Stimulated activated CD8-positive, alpha-beta memory T cell treated with anti-CD3 and anti-CD28 coated beads, Interleukin-15, amount 100 ng/mL, for 24 hours (primary cell): ENCODE measurements around the gene KCNG2.
"Not testable (repeated sequence)": the region's sequence is repeated elsewhere in the genome, so short reads cannot be mapped to it uniquely, and the experiment has no call there.

Source experiments
- DNase-seq: peaks from one replicate; pipeline ENCODE4 v3.0.0-alpha.2; 2020; ENCODE audit warnings: low read depth

KCNG2 gene

DNA sequence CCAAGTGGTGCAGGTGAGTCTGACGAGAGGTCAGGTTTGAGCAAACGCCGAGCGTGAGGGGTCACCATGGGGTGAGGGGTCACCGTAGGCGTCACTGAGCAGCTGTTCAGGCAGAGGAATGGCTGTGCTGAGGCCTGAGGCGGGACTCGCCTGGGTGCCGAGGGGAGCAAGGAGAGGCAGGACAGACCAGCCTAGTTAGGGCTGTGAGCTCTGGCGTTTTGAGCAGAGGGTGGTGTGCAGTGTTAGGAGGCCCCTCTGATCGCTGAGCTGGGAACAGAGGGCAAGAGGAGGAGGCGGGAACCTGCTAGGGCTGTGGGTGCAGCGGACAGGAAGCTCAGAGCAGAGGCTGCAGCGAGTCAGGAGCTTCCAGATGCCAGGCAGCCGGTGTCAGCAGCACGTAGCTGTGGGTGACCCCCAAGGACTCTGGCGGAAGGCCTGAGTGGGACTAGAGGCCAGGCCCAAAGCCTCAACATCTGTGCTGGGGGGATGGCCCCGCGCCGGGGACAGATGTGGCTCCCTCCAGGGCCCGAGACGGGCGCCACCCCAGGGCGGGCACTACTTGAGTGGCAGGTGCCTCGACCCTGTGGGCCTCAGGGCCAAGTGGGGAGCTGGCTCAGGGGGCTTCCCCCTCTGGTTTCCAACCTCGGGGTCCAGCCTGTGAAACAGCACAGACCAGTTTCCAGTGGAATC lies 55.7 kb downstream of the KCNG2 start:
- no peak for DNase-seq

DNA sequence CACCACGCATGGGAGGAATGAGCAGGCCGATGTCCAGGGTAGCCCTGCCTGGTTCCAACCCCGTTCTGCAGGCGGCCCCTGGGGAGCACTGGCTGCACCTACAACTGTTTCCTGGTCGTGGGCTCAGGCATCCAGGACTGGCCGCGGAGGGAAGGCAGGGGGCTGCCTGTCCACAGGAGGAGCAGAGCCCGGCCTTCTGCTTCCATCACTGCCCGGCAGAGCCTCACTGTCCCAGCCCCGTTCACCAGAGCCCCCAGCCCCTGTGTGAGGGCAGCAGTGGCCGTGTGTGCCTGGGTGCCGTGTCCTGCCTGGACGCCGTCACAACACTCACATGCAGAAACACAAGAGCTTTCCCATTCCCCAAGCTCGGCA lies 56.2 kb downstream of the KCNG2 start:
- no peak for DNase-seq

DNA sequence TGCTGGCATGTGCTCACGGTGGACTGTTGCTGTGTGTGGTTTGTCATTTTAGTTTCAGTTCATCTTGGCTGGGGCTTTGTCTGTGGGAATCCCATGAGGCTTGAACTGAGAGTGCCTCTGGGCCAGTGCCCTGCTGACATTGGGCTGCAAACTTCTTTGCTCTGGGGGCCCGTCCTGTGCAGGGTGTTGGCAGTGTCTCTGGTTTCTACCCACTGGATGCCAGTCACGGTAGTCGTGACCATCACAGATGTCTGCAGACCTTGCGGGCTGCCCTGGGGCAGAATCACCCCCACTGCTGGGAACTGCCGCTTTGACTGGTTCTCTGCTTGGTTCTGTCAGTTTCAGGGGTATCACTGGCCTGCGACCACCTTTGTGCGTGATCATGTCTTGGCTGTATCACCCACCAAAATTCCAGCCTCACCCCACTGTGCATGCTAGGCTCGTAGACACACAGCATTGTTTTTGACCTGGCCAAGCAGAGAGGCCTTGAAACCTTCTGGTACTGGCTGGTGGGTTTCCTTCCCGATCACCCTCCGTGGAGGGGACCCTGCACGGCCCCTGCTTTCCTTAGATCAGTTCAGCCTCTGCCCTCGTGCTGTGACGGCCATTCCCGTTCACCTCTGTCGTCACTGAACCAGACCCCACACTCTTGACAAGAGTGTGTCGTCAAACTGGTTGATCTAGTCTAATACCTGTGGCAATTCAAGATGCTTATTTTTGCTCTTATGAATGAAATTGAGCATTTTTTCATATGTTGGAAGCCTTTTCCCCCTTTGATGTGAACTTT lies 57.6 kb downstream of the KCNG2 start:
- no peak for DNase-seq

DNA sequence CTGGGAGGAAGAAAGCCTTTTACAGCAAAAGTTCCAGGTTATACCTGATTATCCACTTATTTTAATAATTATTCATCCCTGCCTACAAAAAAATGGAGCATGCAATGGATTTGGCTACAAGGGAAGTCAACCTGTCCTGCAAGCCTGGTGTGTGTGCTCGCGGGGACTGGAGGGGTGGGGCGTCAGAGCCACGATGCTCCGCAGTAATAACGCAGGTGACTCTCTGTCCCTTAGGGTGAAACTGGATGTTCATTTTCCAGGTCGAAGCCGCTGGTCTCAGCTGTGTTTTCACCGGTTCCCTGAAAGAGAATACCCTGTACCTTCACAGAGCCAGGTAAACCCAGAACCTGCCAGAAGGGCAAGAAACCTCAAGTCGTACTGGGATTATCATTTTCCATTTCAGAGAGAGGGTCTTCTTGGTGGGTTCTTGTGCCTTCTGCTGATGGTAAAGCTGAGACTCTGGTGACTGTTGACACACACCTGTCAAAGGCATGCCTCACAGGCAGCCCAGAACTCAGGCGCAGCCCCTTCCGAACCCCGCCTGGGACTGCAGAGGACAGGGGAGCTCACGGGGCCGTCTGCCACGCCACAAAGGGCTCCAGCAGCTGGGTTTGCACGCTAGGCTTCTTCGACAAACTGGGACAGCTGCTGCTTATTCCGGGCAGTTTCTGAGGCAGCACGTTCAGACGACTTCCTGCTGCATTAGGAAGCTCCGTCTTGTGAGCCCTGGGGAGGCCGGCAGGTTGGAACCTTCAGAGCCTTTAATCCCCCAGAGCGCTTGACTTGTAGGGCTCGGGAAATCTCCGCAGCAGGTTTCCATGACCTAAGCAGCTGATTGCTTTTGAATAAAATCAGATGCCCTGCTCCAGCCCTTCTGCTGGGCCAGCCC lies 58.6 kb downstream of the KCNG2 start:
- no peak for DNase-seq

DNA sequence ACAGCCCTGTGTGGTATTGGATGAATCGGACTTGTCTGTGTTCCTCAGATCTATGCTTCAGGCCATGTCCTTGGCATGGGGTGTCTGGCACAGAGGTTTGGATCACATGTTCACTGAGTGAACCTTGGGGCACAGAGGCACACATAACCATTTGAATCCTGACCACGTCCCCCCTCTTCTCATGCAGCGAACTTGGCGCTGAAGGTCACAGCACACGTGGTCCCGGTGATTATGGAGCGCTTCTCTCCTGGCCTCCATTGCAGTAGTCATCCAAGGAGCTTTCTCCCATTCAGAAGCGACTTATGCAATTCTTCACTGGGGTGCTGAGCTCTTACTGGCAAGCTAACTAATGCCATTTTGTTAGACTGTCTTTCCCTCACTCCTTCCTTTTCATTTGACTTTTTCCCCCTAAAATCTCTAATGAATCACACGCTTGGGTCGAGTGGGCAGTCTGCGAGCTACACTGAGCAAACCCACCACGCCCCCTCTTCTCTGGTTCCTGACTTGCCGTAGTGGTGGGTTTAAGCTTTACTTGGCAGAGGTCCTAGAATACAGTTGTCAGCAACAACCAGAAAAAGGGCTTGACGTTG lies 59.4 kb downstream of the KCNG2 start:
- DNase-seq = no peak

DNA sequence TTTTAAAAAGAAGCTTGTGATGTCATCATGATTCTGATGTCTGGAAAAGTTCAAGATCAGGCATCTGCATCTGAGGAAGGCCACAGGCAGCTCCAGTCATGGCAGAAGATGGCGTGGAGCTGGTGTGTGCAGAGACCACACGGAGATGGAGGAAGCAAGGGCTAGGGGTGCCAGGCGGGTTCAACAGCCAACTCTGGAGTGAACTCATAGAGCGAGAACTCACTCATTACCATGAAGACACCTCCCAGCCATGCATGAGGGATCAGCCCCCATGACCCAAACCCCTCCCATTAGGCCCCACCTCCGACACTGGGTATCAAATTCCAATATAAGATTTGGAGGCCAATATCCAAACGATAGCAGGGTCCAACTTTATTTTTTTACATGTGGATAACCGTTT lies 61.6 kb downstream of the KCNG2 start:
- no peak for DNase-seq

DNA sequence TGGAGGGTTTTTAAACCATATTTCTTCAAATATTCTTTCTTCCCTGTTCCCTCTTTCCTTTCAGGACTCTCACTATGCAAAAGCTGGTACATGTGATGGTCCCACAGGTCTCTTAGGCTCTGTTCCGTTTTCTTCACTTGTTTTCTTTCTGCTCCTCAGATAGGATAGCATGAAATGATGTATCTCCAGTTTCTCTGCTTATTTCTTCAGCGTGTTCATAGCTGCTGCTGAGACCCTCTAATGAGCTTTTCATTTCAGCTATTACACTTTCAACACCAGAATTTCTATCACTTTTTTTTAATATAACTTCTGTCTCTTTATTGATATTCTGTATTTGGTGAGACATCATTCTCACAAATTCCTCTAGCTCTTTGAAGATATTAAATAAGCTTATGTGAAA lies 63.9 kb downstream of the KCNG2 start:
- DNase-seq = no peak

DNA sequence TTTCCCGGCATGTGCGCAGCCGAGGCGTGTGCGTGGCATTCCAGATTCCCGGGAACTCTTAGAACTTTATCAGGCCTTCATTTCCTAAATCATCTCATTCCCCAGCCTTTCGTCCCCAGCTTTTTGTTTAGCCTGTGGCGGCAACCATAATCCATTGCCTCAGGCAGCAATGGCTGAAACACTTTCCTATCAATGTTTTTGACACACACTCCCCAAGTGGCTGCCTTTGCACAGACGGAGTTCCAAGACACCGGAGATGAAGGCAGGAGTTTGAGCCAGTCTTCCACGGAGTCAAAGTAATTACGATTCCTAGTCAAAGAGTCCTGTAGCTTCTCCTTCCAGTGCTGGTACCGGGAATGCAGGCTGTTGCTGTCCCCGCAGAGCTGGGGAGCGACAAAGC lies 64.8 kb downstream of the KCNG2 start:
- no peak for DNase-seq

DNA sequence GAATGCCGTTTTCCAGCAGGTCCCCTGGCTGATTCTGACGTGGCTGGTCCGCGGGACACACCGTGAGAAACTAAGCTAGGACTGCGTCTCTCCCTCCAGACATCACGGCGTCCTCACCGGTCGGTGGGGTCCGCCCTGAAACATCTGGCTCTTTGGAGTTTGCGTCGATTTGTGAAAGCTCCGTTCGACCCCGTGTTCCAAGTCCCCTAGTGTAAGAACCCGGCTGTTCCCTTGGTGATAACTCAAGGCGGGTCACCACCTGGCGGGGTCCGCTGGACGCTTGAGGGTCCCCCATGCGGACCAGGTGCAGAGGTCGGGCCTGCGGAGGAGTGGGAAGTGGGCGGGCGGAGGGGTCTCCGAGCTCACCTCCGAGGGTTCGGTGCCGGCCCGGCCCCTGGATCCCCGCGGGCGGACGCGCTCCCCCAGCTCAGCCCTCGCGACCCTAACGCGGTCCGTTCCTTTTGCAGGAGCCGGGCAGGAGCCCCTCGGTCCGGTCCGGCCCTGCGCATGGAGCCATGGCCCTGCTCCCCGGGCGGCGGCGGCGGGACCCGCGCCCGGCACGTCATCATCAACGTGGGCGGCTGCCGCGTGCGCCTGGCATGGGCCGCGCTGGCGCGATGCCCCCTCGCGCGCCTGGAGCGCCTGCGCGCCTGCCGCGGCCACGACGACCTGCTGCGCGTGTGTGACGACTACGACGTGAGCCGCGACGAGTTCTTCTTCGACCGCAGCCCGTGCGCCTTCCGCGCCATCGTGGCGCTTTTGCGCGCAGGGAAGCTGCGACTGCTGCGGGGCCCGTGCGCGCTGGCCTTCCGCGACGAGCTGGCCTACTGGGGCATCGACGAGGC lies 65.6 kb downstream of the KCNG2 start:
- no peak for DNase-seq

DNA sequence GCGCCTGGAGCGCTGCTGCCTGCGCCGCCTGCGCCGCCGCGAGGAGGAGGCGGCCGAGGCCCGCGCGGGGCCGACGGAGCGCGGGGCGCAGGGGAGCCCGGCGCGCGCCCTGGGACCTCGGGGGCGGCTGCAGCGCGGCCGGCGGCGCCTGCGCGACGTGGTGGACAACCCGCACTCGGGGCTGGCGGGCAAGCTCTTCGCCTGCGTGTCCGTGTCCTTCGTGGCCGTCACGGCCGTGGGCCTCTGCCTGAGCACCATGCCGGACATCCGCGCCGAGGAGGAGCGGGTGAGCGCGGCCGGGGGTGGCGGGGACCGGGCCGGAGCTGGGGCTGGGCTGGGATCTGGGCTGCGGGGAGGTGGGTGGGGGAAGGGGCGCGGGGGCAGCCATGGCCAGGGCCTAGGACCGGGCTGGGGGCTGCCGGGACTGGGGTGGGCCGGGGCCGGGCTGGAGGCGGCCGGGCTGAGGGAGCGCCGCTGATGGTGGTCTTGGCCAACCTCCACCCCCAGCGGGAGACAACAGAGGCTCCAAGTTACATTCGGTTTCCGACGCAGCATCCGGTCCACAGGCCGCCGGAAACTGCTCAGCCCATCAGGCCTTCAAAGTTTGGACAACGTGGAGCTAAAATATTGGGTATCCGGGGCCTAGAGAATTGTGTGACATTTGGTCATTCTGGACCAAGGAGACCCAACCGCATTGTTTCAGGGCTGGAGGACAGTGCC lies 66.4 kb downstream of the KCNG2 start:
- no peak for DNase-seq

DNA sequence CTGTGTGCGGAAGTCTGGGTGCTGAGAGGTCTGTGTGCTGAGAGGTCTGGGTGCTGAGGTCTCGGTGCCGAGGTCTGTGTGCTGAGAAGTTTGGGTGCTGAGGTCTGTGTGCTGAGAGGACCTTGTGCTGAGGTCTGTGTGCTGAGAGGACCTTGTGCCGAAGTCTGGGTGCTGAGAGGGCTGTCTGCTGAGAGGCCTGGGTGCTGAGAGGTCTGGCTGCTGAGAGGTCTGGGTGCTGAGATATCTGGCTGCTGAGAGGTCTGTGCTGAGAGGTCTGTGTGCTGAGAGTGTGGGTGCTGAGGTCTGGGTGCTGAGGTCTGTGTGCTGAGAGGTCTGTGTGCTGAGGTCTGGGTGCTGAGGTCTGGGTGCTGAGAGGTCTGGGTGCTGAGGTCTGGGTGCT lies 67.2 kb downstream of the KCNG2 start:
- DNase-seq = not testable (repeated sequence)

DNA sequence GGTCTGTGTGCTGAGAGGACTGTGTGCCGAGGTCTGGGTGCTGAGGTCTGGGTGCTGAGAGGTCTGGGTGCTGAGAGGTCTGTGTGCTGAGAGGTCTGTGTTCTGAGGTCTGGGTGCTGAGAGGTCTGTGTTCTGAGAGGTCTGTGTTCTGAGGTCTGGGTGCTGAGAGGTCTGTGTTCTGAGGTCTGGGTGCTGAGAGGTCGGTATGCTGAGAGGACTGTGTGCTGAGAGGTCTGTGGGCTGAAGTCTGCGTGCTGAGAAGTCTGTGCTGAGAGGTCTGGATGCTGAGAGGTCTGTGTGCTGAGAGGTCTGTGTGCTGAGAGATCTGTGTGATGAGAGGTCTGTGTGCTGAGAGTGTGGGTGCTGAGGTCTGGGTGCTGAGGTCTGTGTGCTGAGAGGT lies 68.2 kb downstream of the KCNG2 start:
- not testable (repeated sequence) for DNase-seq

DNA sequence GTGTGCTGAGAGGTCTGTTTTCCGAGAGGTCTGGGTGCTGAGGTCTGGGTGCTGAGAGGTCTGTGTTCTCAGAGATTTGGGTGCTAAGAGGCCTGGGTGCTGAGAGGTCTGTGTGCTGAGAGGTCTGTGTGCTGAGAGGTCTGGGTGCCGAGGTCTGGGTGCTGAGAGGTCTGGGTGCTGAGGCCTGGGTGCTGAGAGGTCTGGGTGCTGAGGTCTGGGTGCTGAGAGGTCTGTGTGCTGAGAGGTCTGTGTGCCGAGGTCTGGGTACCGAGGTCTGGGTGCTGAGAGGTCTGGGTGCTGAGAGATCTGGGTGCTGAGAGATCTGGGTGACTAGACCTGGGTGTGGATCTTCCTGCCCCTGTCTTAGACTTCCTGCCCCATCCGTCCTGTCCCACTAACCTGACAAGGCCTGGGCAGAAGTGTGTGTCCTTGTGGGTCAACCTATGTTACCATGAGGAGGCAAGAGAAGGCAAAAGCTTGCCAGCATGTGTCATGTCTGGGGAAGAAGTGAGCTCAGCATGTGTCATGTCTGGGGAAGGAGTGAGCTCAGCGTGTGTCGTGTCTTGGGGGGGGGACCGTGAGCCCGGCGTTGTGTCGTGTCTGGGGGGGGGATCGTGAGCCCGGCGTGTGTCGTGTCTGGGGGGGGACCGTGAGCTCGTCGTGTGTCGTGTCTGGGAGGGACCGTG lies 69.3 kb downstream of the KCNG2 start:
- DNase-seq = no peak

DNA sequence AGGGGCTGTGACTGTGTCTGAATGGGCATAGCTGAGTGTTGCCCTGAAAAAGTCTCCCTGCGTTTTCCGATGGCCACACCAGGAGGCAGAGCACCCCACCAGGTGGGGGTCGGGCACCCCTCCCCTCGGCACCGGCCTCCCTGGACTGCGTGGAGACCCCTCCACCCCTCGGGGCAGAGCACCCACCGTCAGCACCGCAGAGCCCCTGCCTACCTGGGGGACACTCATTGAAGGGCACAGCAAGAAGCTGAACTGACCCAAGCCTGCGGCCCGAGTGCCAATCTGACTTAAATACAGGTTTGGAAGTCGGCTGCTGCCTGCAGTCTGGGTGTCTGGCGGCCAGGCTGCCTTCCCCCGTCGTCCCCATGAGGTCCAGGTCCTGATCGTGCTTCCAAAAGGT lies 69.9 kb downstream of the KCNG2 start:
- DNase-seq = no peak

DNA sequence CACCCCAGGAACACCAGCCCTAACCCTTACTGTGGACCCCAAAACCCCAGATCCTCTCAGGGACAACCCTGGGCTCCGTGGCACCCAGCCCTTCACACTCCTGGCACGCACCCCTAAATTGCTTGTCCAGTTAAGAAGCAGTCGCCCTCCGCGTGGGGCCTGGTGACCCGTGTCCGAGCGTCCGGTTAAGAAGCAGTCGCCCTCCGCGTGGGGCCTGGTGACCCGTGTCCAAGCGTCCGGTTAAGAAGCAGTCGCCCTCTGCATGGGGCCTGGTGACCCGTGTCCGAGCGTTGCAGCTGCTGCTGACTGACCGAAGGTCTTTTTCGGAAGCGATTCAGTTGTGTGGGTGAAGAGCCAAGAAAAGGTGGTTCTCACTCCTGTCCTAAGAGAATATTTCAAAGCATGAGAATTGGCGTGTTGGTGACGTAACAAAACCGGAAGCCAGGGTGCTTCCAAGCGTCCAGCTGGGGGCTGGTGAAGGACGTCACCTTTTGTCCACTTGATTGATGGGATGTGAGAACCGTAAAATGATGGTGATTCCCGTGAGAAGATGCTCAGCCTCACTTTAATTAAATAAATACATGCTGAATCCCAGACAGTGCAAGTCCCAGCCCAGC lies 70.5 kb downstream of the KCNG2 start:
- no peak for DNase-seq

DNA sequence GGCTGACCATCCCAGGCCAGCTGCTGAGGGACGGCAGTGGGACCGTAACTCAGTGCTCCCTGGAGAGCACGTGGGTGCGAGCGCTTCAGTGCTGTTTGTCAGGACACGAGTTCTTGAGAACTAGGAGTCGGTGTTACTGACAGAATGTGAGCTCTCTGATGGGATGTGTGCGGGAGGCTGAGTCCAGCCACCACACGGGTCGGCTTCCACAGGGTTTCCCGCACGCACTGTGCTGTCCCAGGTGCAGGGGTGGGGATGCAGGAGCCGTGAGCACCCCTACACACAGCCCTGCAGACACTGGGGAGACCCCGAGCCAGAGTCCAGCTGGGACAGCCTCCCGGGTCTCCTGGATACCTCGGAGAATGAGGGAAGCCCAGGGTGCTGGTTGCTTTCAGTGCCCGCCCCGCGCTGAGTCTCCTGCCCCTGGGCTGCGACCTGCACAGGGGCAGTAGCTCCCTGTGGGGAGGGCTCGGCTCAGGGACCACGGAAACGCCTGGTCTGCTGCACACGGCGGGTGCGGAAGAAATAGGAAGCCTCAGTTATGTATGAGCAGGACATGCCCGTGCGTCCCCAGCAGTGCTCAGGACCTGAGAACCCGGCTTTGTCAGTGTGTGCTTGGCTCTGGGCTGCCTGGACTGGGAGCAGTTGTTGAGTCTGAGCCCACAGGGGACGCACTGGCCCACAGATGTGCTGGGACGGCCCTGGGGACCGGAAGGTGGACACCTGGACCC lies 71.2 kb downstream of the KCNG2 start:
- DNase-seq = no peak

DNA sequence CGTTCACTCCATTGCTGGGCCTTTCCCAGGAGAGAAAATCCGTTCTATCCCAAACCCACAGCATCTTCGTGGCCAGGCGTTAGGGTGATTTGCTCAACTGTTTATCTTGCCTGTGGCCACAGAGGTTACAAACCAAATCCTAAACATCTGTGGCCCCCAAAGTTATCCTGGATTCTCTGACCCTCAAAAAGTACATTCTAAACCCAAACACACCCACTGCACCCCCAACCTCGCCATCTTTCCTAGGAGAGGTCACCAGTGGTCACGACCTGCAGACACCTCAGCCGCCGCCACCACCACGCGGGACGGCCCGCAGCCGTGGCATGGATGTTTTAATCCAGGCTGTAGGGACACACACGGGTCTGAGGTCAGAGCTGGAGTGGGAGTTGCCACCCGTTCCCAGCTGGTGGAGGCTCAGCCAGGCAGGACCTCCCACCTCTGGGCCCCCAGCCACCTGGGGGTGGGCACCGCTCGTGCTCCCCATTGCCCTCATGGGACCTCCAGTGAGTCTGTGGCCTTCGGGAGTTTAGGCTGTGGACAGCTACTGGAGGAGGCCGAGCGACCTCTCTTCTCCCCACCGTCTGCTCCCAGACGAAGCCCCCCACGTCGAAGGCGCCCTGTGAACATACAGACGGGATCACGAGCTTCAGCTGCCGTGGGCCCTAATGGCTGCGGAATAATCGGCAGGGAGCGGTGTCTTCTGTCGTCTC lies 72.0 kb downstream of the KCNG2 start:
- DNase-seq = no peak

DNA sequence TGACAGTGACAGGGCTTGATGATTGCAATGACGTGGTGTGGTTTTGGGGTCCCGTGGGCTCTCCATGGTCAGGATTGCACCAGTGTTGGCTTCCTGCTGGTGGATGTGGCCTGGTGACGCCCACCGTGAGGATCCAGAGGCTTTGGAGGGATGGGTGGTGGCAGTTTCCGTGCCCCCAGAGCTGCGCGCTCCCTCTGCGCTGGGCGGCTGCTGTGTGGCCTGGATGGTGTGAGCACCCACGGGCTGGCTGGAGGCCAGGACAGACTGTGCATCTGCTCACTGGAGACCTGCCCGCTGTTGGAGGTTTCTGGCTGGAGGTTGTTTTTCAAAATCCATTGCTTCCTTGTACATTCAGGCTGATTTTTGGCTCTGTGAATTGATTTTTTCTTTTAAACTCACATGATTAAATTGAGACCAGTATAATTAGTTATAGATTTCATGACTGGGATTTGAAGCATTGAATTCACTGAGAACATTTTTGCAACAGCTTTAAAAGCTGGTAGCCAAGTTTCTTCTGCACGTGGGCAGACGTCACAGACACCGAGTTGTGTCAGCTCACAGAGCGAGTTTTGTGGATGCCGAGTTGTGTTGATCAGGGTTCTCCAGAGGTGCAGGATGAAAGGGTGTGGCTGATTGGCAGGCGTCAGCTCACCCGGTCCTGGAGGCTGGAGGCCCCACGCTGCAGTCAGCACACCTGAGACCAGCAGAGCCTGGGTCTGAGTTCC lies 72.7 kb downstream of the KCNG2 start:
- no peak for DNase-seq
